T-cell (primary cell): ENCODE data around the gene HOTAIR. TPM values are rescaled to one million over a fixed set of nuclear protein-coding genes. Genes with fewer than 3 reads are reported as not detected.
A peak's percentile ranks its signal among the peaks of the same experiment; 100 is the strongest.

ENCODE experiments used
- ATAC-seq, 4 experiments: fragments of 200-7000 bp in 3 of 4; fragments of 150-1000 bp in 1 of 4; cut with Tn5 transposase; replicated peaks in 1 of 4; 1 replicate in 3 of 4; 2 replicates in 1 of 4; pipeline ENCODE4 v1.10.0; 2021; ENCODE audit warnings: moderate library complexity in 3 of 4, mild to moderate bottlenecking in 2 of 4, moderate number of reproducible peaks in 1 of 4
- CTCF ChIA-PET, 2 donors: fragments of 300-600 bp; sonication (Branson Sonifier 250); formaldehyde crosslinking; loops; one replicate each; lab custom pipeline; 2022; ENCODE audit warnings: antibody characterized with exemption in 2 of 2; lab: Charles Lee
- POLR2A ChIA-PET, 2 donors: fragments of 300-600 bp; sonication (Branson Sonifier 250); formaldehyde crosslinking; loops; one replicate each; lab custom pipeline; 2022; ENCODE audit warnings: antibody characterized with exemption in 2 of 2; lab: Charles Lee
- DNase-seq, 35 experiments: peaks; one replicate each; pipeline versions ENCODE4 v3.0.0 to v3.0.0-alpha.2; 2013 to 2023
- H3K27ac ChIP-seq: one replicate; pipeline ENCODE4 v1.5.1; 2013; ENCODE audit warnings: low read length
- H3K27me3 ChIP-seq, 2 experiments: replicated peaks in 1 of 2; 1 replicate in 1 of 2; 2 replicates in 1 of 2; pipeline versions ENCODE4 v1.6.1 to v1.7.0; 2013; ENCODE audit warnings: low read length in 1 of 2, mixed read lengths in 1 of 2; ENCODE audit not compliant: control insufficient read depth in 2 of 2, insufficient read depth in 2 of 2; ENCODE audit errors: extremely low read depth in 1 of 2
- H3K36me3 ChIP-seq, 2 donors: 1 replicate in 1 of 2; 2 replicates in 1 of 2; pipeline versions ENCODE4 v1.6.1 to v1.7.0; 2013; ENCODE audit warnings: low read length in 1 of 2; ENCODE audit not compliant: control insufficient read depth in 2 of 2, insufficient read depth in 1 of 2; ENCODE audit errors: extremely low read depth in 1 of 2
- H3K4me1 ChIP-seq, 2 experiments: 1 replicate in 1 of 2; 2 replicates in 1 of 2; pipeline versions ENCODE4 v1.6.1 to v1.7.0; 2013; ENCODE audit warnings: low read length in 2 of 2, mixed read lengths in 1 of 2; ENCODE audit not compliant: insufficient read depth in 2 of 2, control insufficient read depth in 1 of 2; ENCODE audit errors: extremely low read depth in 1 of 2
- H3K4me3 ChIP-seq, 2 donors: 1 replicate in 1 of 2; 2 replicates in 1 of 2; pipeline versions ENCODE4 v1.5.1 to v1.7.0; 2013; ENCODE audit warnings: mild to moderate bottlenecking in 2 of 2, low read length in 1 of 2, moderate library complexity in 1 of 2; ENCODE audit not compliant: control insufficient read depth in 1 of 2; ENCODE audit errors: extremely low read depth in 1 of 2
- H3K9me3 ChIP-seq: 2 replicates; pipeline ENCODE4 v1.7.0; 2013
- H3K27ac Mint-ChIP-seq, 2 donors: one replicate each; pipeline ENCODE4 v1.8.0; 2020 to 2021; ENCODE audit warnings: mild to moderate bottlenecking in 2 of 2, mixed read lengths in 2 of 2
- H3K27me3 Mint-ChIP-seq, 2 donors: one replicate each; pipeline ENCODE4 v1.8.0; 2021 to 2022; ENCODE audit warnings: mixed read lengths in 2 of 2
- H3K36me3 Mint-ChIP-seq: one replicate; pipeline ENCODE4 v1.8.0; 2021; ENCODE audit warnings: mixed read lengths
- H3K4me1 Mint-ChIP-seq, 3 donors: one replicate each; pipeline ENCODE4 v1.8.0; 2020 to 2022; ENCODE audit warnings: mixed read lengths in 3 of 3, mild to moderate bottlenecking in 1 of 3
- H3K4me3 Mint-ChIP-seq, 3 donors: one replicate each; pipeline ENCODE4 v1.8.0; 2020 to 2022; ENCODE audit warnings: mild to moderate bottlenecking in 3 of 3, mixed read lengths in 3 of 3, moderate library complexity in 3 of 3
- H3K9me3 Mint-ChIP-seq, 3 donors: one replicate each; pipeline ENCODE4 v1.8.0; 2020 to 2022; ENCODE audit warnings: mixed read lengths in 3 of 3
- WGBS: methylation state at CpG from one replicate; pipeline ENCODE4 v1.1.5; 2013; ENCODE audit warnings: missing lambda C conversion rate; ENCODE audit not compliant: insufficient coverage; 5-methylcytosine and 5-hydroxymethylcytosine counted together
- total RNA-seq, 35 experiments: library from RNA in 6 of 35; stranded (reverse) in 6 of 35; fragments of 120-200 nt in 1 of 35; gene quantifications; one replicate each; pipeline versions ENCODE4 v1.2.1 to v1.2.4 and lab custom pipeline; 2013 to 2026

HOTAIR gene
- total RNA-seq, 5 donors from 2014 or later (not counting 1 experiment from before 2014, with no cell fraction given), result not detected

GRCh38 chr12:54016478-54016964, 41.8 kb upstream of the HOTAIR start:
- no peaks in the 10 kb centered on the region for H3K9me3 ChIP-seq
- Mint-ChIP-seq H3K27me3 (peaks cover 57 to 86% of the 10 kb centered on the region in 2 donors), H3K36me3 (no peaks in the 10 kb centered on the region), H3K9me3 (no peaks in the 10 kb centered on the region), H3K4me1 (peaks cover 22 to 35% (median 28%) of the 10 kb centered on the region in 3 donors), H3K4me3 (peak overlapping the region in 1 of 3 donors; percentile 79), H3K27ac (no peak overlapping the region)
- H3K4me3 ChIP-seq, result no peak overlapping the region
- H3K4me1 ChIP-seq, result peaks cover 5 to 43% of the 10 kb centered on the region in 2 experiments
- H3K27me3 ChIP-seq, result peaks cover 12 to 93% of the 10 kb centered on the region in 2 experiments
- WGBS, result 0% methylated on average over 3 of the region's 25 CpGs
- H3K36me3 ChIP-seq, result no peaks in the 10 kb centered on the region
- DNase-seq (no peak), ATAC-seq (no peak)
- ChIA-PET POLR2A (interaction anchor here in 1 of 2 donors (0.6 to 0.7 kb wide), 2 partner anchors 197 to 266 kb away, joined by 4 to 6 read pairs; no protein-coding TSS in a partner anchor), CTCF (interaction anchor here (0.6 to 2.3 kb wide), 3 partner anchors 173 to 309 kb away, joined by 3 to 9 read pairs (median 3); partner anchors contain the start of genes COPZ1 (in 1 of the 2) and SMUG1 (in 1 of the 2))
- no peak overlapping the region for H3K27ac ChIP-seq

GRCh38 chr12:54016051-54016450, 41.3 kb upstream of the HOTAIR start:
- ATAC-seq (no peak), DNase-seq (no peak)
- Mint-ChIP-seq H3K36me3 (no peaks in the 10 kb centered on the region), H3K4me1 (peaks cover 27 to 40% (median 33%) of the 10 kb centered on the region in 3 donors), H3K4me3 (no peak overlapping the region), H3K27ac (no peak overlapping the region), H3K27me3 (peaks cover 57 to 86% of the 10 kb centered on the region in 2 donors), H3K9me3 (no peaks in the 10 kb centered on the region)
- H3K9me3 ChIP-seq, result no peaks in the 10 kb centered on the region
- peaks cover 15 to 93% of the 10 kb centered on the region in 2 experiments for H3K27me3 ChIP-seq
- ChIA-PET CTCF (interaction anchor here (0.6 to 2.3 kb wide), 3 partner anchors 174 to 309 kb away, joined by 3 to 9 read pairs (median 3); partner anchors contain the start of genes COPZ1 (in 1 of the 2) and SMUG1 (in 1 of the 2)), POLR2A (interaction anchor here in 1 of 2 donors (0.6 to 0.7 kb wide), 2 partner anchors 198 to 267 kb away, joined by 4 to 6 read pairs; no protein-coding TSS in a partner anchor)
- H3K4me1 ChIP-seq, result peaks cover 5 to 44% of the 10 kb centered on the region in 2 experiments
- WGBS, result no CpG with 5 or more reads among the region's 3 CpGs
- H3K4me3 ChIP-seq, result no peak overlapping the region
- H3K27ac ChIP-seq, result no peak overlapping the region
- H3K36me3 ChIP-seq, result no peaks in the 10 kb centered on the region

- peak overlapping the region in 1 of 2 donors; percentile 32 for H3K27ac Mint-ChIP-seq
- H3K9me3 ChIP-seq, result no peaks in the 10 kb centered on the region
These were observed 40.5 kb upstream of the HOTAIR start for GRCh38 chr12:54015018-54015931.

GRCh38 chr12:54014377-54015017, 39.7 kb upstream of the HOTAIR start:
- peak overlapping the region in 1 of 3 donors; percentile 51 for H3K4me3 Mint-ChIP-seq
- Histone ChIP-seq H3K9me3 (no peaks in the 10 kb centered on the region), H3K36me3 (no peaks in the 10 kb centered on the region), H3K4me1 (peaks cover 5 to 51% of the 10 kb centered on the region in 2 experiments), H3K27ac (no peak overlapping the region), H3K27me3 (peaks cover 15 to 94% of the 10 kb centered on the region in 2 experiments), H3K4me3 (no peak overlapping the region)
- H3K4me1 Mint-ChIP-seq, result peaks cover 31 to 43% (median 40%) of the 10 kb centered on the region in 3 donors
- no peaks in the 10 kb centered on the region for H3K9me3 Mint-ChIP-seq
- ChIA-PET CTCF (interaction anchor here in 1 of 2 donors (0.6 kb wide), 1 partner anchor 15 kb away, joined by 3 read pairs; the partner anchor contains the start of gene HOXC9), POLR2A (no interaction called here)
- 20% methylated on average over 7 of the region's 36 CpGs for WGBS
- peaks cover 60 to 88% of the 10 kb centered on the region in 2 donors for H3K27me3 Mint-ChIP-seq
- no peaks in the 10 kb centered on the region for H3K36me3 Mint-ChIP-seq
- H3K27ac Mint-ChIP-seq, result peak overlapping the region in 1 of 2 donors; percentile 32
- DNase-seq, result no peak
- no peak for ATAC-seq

More at GRCh38 chr12:54015018-54015931, 40.5 kb upstream of the HOTAIR start:
- Mint-ChIP-seq H3K36me3 (no peaks in the 10 kb centered on the region), H3K4me1 (peaks cover 32 to 43% (median 38%) of the 10 kb centered on the region in 3 donors), H3K27me3 (peaks cover 61 to 88% of the 10 kb centered on the region in 2 donors), H3K9me3 (no peaks in the 10 kb centered on the region), H3K4me3 (peak overlapping the region in 1 of 3 donors; percentile 51)
- POLR2A ChIA-PET, result interaction anchor here in 1 of 2 donors (0.7 kb wide), 1 partner anchor 199 kb away, joined by 6 read pairs; no protein-coding TSS in a partner anchor
- no peak overlapping the region for H3K4me3 ChIP-seq
- CTCF ChIA-PET, result interaction anchor here in 1 of 2 donors (0.6 kb wide), 1 partner anchor 14 kb away, joined by 3 read pairs; no protein-coding TSS in a partner anchor
- H3K27me3 ChIP-seq, result peaks cover 15 to 94% of the 10 kb centered on the region in 2 experiments
- H3K27ac ChIP-seq, result no peak overlapping the region
- 17% methylated on average over 10 of the region's 23 CpGs for WGBS
- no peak for ATAC-seq
- no peaks in the 10 kb centered on the region for H3K36me3 ChIP-seq
- peaks cover 5 to 46% of the 10 kb centered on the region in 2 experiments for H3K4me1 ChIP-seq
- no peak for DNase-seq

GRCh38 chr12:54012631-54013409, 38.1 kb upstream of the HOTAIR start:
- Histone ChIP-seq H3K9me3 (no peaks in the 10 kb centered on the region), H3K4me1 (peaks cover 0 to 50% of the 10 kb centered on the region in 2 experiments), H3K27me3 (peaks cover 20 to 95% of the 10 kb centered on the region in 2 experiments), H3K27ac (no peak overlapping the region), H3K4me3 (no peak overlapping the region), H3K36me3 (no peaks in the 10 kb centered on the region)
- DNase-seq, result no peak
- no peak overlapping the region for H3K4me3 Mint-ChIP-seq
- POLR2A ChIA-PET, result interaction anchor here in 1 of 2 donors (0.6 kb wide), 1 partner anchor 312 kb away, joined by 10 read pairs; the partner anchor contains the start of gene COPZ1
- WGBS, result 80% methylated on average over 1 of the region's 6 CpGs
- CTCF ChIA-PET, result interaction anchor here in 1 of 2 donors (0.6 to 0.8 kb wide), 2 partner anchors 179 kb away, joined by 3 read pairs; no protein-coding TSS in a partner anchor
- no peaks in the 10 kb centered on the region for H3K36me3 Mint-ChIP-seq
- no peaks in the 10 kb centered on the region for H3K9me3 Mint-ChIP-seq
- H3K27ac Mint-ChIP-seq, result no peak overlapping the region
- peaks cover 68 to 89% of the 10 kb centered on the region in 2 donors for H3K27me3 Mint-ChIP-seq
- ATAC-seq, result no peak
- peaks cover 36 to 45% (median 40%) of the 10 kb centered on the region in 3 donors for H3K4me1 Mint-ChIP-seq
